Gastrocnemius medialis (tissue), 4 donors: ENCODE measurements around the gene PPARG. TPM values are rescaled to one million over a fixed set of nuclear protein-coding genes. Genes with fewer than 3 reads are reported as not detected.

ENCODE experiments used
- ATAC-seq, 2 donors: fragments of 150-250 bp; one replicate each; pipeline ENCODE4 v1.9.1; 2016
- DNase-seq, 2 donors: peaks; one replicate each; pipeline ENCODE4 v3.0.0-alpha.2; 2019
- H3K27ac ChIP-seq, 4 donors: fragments of 200-600 bp; sonication (generic); 1 replicate in 1 of 4; 2 replicates in 3 of 4; pipeline ENCODE4 v1.5.1; 2016 to 2018; ENCODE audit warnings: mild to moderate bottlenecking in 2 of 4, moderate library complexity in 1 of 4
- H3K27me3 ChIP-seq, 3 donors: fragments of 200-600 bp; sonication (generic) in 2 of 3; 1 replicate in 1 of 3; 2 replicates in 2 of 3; pipeline versions ENCODE4 v1.5.1 to v1.6.0; 2016 to 2019; ENCODE audit warnings: mild to moderate bottlenecking in 1 of 3, moderate library complexity in 1 of 3
- H3K36me3 ChIP-seq, 2 donors: fragments of 200-600 bp; sonication (generic) in 1 of 2; one replicate each; pipeline ENCODE4 v1.5.1; 2017 to 2018
- H3K4me1 ChIP-seq, 2 donors: fragments of 200-600 bp; sonication (generic) in 1 of 2; one replicate each; pipeline ENCODE4 v1.5.1; 2016 to 2017; ENCODE audit warnings: mild to moderate bottlenecking in 2 of 2
- H3K4me3 ChIP-seq, 4 donors: fragments of 200-600 bp; sonication (generic) in 3 of 4; 1 replicate in 1 of 4; 2 replicates in 3 of 4; pipeline ENCODE4 v1.5.1; 2016 to 2019; ENCODE audit warnings: mild to moderate bottlenecking in 2 of 4
- H3K9me3 ChIP-seq, 3 donors: fragments of 200-600 bp; sonication (generic) in 2 of 3; 1 replicate in 1 of 3; 2 replicates in 2 of 3; pipeline ENCODE4 v1.5.1; 2016 to 2019
- POLR2A ChIP-seq, 2 donors: fragments of 450-650 bp; IDR thresholded peaks; one replicate each; pipeline ENCODE4 v1.6.1; 2017; ENCODE audit warnings: antibody characterized with exemption in 2 of 2, mild to moderate bottlenecking in 2 of 2, moderate library complexity in 2 of 2
- in situ Hi-C, 4 donors: fragments of 200-750 bp; cut with MboI; loops; one replicate each; pipeline versions ENCODE4 v1.15.0 to v1.8.0; 2017; ENCODE audit warnings: low sequenced_read_pairs in 4 of 4
- intact Hi-C: fragments of 100-400 bp; cut with DNase I; formaldehyde crosslinking; loops from one replicate; pipeline ENCODE4 v1.15.1; 2023; ENCODE audit warnings: low total_unique reads
- total RNA-seq, 4 donors: library from RNA; depleted of rRNA; stranded (reverse); fragments of >200 nt; gene quantifications; one replicate each; pipeline versions ENCODE4 v1.1.0 to v1.2.3, GENCODE V29; 2016
- TF ChIP-seq, protein P1 (sequence below), 5 experiments: fragments of 450-650 bp in 3 of 5; fragments of 200-600 bp in 2 of 5; sonication (generic) in 2 of 5; IDR thresholded peaks in 4 of 5; conservative IDR thresholded peaks in 1 of 5; 1 replicate in 4 of 5; 2 replicates in 1 of 5; pipeline ENCODE4 v1.5.1; 2016 to 2019; ENCODE audit warnings: antibody characterized with exemption in 5 of 5, mild to moderate bottlenecking in 3 of 5, moderate library complexity in 3 of 5

The PPARG gene
- total RNA-seq, 4 donors from 2014 or later: 4.9 to 10.6 (median 8.5) TPM

DNA sequence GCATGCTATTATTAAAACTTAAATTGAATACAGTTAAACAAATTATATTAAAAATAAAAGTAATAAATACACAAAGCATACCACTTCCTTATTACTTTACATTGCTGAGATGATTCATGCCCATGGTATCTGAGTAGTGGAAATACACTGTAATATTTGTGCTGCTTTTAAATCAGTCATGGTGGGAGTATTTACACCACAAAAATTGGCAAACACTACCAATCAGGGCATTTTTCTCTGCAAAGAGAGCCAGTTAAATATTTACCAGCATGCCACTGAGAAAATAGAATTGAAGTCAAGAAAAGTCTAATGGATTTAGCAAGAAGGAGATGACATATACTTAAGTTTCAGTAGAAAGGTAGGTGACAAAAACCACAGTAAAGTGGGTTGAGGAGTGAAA, 19.6 kb downstream of the PPARG start:
- Histone ChIP-seq H3K27me3 (no peaks in the 10 kb centered on the region), H3K4me1 (no peaks in the 10 kb centered on the region), H3K36me3 (no peaks in the 10 kb centered on the region), H3K9me3 (no peaks in the 10 kb centered on the region), H3K4me3 (no peak overlapping the region), H3K27ac (no peak overlapping the region)
- in situ Hi-C loops (no loop called here), intact Hi-C loops (no loop called here)
- TF ChIP-seq, protein P1, sequence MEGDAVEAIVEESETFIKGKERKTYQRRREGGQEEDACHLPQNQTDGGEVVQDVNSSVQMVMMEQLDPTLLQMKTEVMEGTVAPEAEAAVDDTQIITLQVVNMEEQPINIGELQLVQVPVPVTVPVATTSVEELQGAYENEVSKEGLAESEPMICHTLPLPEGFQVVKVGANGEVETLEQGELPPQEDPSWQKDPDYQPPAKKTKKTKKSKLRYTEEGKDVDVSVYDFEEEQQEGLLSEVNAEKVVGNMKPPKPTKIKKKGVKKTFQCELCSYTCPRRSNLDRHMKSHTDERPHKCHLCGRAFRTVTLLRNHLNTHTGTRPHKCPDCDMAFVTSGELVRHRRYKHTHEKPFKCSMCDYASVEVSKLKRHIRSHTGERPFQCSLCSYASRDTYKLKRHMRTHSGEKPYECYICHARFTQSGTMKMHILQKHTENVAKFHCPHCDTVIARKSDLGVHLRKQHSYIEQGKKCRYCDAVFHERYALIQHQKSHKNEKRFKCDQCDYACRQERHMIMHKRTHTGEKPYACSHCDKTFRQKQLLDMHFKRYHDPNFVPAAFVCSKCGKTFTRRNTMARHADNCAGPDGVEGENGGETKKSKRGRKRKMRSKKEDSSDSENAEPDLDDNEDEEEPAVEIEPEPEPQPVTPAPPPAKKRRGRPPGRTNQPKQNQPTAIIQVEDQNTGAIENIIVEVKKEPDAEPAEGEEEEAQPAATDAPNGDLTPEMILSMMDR (IDR thresholded peaks at IDR 0.05 in 4 of 5, conservative IDR thresholded peaks at IDR 0.05 in 1 of 5): no peak
- TF ChIP-seq POLR2A (IDR thresholded peaks at IDR 0.05): no peak
- DNase-seq (no peak), ATAC-seq (no peak)

DNA sequence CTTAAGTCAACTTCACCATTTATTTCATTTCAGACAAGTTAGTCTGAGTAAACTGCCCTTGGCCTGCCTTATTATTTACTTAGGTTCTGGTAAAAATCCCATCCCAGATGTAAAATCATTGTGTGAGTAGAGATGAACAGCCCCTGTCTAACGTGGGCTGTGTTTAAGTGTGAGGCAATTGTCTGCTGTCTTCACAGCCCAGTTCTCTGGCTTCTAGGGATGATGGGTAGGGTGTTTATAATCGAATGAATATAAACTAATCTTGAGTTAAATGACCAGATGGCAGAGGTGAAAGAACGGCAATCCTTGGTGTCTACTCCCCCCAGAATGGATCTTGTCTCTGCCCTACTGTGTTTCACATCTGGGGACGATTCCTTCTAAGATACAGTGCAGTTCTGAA, 20.8 kb downstream of the PPARG start:
- intact Hi-C loops (no loop called here), in situ Hi-C loops (no loop called here)
- no peaks in the 10 kb centered on the region for H3K27me3 ChIP-seq
- H3K4me3 ChIP-seq: no peak overlapping the region
- no peaks in the 10 kb centered on the region for H3K4me1 ChIP-seq
- TF ChIP-seq, protein P1 (IDR thresholded peaks at IDR 0.05 in 4 of 5, conservative IDR thresholded peaks at IDR 0.05 in 1 of 5): no peak
- TF ChIP-seq POLR2A (IDR thresholded peaks at IDR 0.05): no peak
- H3K27ac ChIP-seq: no peak overlapping the region
- no peak for DNase-seq
- no peaks in the 10 kb centered on the region for H3K9me3 ChIP-seq
- H3K36me3 ChIP-seq: no peaks in the 10 kb centered on the region
- ATAC-seq: no peak

DNA sequence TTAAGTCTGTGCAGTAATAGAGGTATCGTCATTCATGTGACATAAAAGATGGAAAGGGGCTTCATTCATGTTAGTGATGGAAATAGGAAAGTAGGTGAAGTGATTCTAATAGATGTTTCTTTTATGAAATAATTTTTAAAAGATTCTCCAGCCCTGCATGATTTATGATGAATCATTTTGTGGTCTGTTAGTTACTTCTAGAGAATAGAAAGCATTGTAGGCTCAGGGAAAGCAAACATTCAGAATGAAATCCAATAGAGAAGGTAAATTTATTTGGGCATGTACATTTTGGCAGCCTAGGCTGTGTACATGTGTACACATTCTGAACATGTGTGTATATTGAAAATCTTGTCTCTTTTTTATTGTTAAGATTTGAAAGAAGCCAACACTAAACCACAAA, 23.1 kb downstream of the PPARG start:
- Histone ChIP-seq H3K36me3 (no peaks in the 10 kb centered on the region), H3K9me3 (no peaks in the 10 kb centered on the region), H3K4me3 (no peak overlapping the region), H3K27me3 (no peaks in the 10 kb centered on the region), H3K27ac (no peak overlapping the region), H3K4me1 (no peaks in the 10 kb centered on the region)
- in situ Hi-C loops (no loop called here), intact Hi-C loops (no loop called here)
- TF ChIP-seq POLR2A (IDR thresholded peaks at IDR 0.05): no peak
- TF ChIP-seq, protein P1 (IDR thresholded peaks at IDR 0.05 in 4 of 5, conservative IDR thresholded peaks at IDR 0.05 in 1 of 5): no peak
- no peak for ATAC-seq
- DNase-seq: no peak

DNA sequence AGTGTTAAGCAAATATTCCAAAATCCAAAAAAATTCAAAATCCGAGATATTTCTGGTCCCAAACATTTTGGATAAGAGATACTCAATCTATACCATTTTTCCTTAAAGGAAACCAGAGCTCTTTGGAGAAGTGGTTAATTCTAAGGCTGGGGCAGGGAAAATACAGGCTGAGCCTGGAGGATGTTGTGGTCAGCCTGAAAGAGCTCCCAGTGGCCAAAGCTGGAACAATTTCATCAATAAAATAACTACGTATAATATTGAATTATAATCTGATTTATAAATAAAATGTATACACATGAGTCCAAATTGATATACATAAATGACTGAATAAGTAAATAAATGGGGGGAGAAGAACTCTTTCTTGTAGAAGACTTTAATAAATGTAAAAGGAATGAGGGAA, 24.6 kb downstream of the PPARG start:
- no peaks in the 10 kb centered on the region for H3K9me3 ChIP-seq
- no peaks in the 10 kb centered on the region for H3K27me3 ChIP-seq
- no peak overlapping the region for H3K27ac ChIP-seq
- ATAC-seq: no peak
- DNase-seq: no peak
- no peaks in the 10 kb centered on the region for H3K4me1 ChIP-seq
- in situ Hi-C loops (no loop called here), intact Hi-C loops (no loop called here)
- H3K36me3 ChIP-seq: no peaks in the 10 kb centered on the region
- TF ChIP-seq POLR2A (IDR thresholded peaks at IDR 0.05): no peak
- TF ChIP-seq, protein P1 (IDR thresholded peaks at IDR 0.05 in 4 of 5, conservative IDR thresholded peaks at IDR 0.05 in 1 of 5): no peak
- no peak overlapping the region for H3K4me3 ChIP-seq

DNA sequence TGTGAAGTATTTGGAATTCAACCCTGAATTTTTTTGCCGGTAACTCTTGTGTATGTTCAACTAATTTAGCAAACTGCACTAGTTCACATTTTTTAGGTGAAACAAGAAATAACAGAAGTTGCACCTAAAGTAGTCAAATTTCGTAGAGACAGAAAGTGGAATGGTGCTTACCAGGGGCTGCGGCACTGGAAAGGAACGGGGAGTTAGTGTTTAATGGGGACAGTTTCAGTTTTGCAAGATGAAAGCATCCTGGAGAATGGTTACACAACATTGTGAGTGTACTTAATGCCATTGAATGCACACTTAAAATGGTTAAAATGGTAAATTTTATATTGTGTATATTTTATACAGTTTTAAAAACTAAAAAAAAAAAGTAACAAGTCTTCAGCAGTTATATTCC, 27.4 kb downstream of the PPARG start:
- ATAC-seq: no peak
- Histone ChIP-seq H3K27ac (no peak overlapping the region), H3K4me1 (no peaks in the 10 kb centered on the region), H3K27me3 (no peaks in the 10 kb centered on the region), H3K4me3 (no peak overlapping the region), H3K9me3 (no peaks in the 10 kb centered on the region), H3K36me3 (no peaks in the 10 kb centered on the region)
- in situ Hi-C loops (no loop called here), intact Hi-C loops (no loop called here)
- no peak for DNase-seq
- TF ChIP-seq, protein P1 (IDR thresholded peaks at IDR 0.05 in 4 of 5, conservative IDR thresholded peaks at IDR 0.05 in 1 of 5): no peak
